HG03135 (cell line): ENCODE results near the gene UGT1A3.
"Not testable (repeated sequence)": the region's sequence is repeated elsewhere in the genome, so short reads cannot be mapped to it uniquely, and the experiment has no call there.

ENCODE experiments used
- ATAC-seq: cut with Tn5 transposase; IDR thresholded peaks from one replicate; pipeline ENCODE4 v1.9.1; 2021; ENCODE audit warnings: mild to moderate bottlenecking, moderate library complexity; ENCODE audit not compliant: unreplicated experiment

The UGT1A3 gene

DNA sequence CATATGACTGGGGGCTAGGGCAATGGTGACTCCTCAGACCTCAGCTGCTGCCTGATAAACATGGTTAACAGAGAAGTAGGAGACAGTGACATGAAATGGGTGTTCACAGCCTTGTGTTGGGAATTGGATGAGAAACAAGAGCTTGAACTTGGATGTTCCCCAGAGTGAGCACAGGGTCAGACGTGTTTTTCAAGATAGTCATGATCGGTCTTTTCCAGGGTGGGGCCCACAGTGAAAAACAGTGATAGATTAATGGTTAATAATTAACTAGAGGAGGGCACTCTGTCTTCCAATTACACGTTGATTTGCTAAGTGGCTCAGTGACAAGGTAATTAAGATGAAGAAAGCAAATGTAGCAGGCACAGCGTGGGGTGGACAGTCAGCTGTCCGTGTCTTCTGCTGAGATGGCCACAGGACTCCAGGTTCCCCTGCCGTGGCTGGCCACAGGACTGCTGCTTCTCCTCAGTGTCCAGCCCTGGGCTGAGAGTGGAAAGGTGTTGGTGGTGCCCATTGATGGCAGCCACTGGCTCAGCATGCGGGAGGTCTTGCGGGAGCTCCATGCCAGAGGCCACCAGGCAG lies at the start of gene UGT1A3:
Gene UGT1A3, plus strand, starts transcription at position 320 of the 579 bp plus-strand sequence. Its CDS starts 85 bp downstream, at position 405.
- ATAC-seq = no peak

DNA sequence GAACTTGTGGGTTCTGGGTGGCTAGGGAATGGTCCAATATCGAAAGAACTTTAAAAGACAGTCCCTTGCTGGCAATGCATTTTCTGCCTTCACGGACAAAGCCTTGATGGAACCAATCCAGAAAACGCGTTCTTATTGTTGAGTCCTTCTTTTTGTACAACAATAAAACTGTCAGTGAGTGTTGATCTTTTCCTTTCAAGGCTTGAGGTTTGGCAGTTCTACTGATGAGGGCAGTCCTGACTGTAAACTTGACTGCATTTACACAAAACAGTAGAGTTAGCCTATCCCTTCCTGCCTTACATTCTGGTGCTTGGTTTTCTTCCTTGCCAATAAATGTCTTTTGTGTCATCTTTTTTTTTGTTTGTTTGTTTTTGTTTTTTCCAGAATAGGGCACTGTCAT lies 49.6 kb upstream of the UGT1A3 start:
- no peak for ATAC-seq

DNA sequence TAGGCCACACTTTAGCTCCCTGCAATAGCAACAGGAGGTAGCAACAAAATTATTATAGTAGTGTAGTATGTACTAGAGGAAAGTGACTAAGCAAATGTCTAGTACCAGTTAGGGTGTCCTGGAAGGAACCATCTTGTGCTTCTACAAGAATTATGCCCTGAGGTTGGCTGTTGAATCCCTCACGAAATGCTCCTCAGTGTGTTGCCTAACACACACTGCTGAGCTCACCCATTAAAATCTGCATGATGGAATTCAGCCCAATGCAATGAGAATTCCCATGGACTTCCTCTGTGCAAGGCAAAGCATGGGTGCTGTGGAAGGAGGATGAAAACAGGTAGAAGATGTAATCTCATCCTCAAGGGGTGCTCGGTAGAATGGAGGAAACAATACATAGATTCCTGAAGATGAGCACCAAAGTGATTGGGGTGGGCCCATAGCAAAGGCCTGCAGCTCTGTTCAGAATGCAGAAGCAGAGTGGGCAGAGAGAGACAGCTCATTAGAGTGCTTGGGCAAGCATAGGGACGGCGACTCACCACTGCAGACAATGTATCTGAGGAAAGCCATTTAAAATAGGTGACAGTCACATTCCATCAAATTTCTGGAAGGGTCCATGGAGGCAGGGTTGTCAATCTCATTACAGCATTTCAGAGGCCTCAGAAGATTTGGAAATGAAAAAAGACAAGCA lies 48.3 kb upstream of the UGT1A3 start:
- ATAC-seq = no peak

DNA sequence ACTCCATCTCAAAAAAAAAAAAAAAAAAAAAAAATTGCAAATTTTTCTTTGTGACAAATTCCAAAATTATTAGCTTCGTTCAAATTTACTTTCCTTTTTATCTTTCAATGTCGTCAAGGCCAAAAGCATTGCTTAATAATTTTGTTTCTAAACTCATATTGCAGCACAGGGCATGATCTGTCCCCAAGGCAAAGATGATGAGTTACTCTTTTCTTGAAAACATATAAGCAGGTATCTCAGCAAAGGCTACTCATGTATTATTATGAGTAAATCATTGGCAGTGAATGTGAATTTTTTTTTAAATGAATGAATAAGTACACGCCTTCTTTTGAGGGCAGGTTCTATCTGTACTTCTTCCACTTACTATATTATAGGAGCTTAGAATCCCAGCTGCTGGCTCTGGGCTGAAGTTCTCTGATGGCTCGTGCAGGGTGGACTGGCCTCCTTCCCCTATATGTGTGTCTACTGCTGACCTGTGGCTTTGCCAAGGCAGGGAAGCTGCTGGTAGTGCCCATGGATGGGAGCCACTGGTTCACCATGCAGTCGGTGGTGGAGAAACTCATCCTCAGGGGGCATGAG lies 47.2 kb upstream of the UGT1A3 start, which contains the start of gene UGT1A7:
Gene UGT1A7, plus strand, starts transcription at position 381 of the 579 bp plus-strand sequence. Its CDS starts 37 bp downstream, at position 418.
- no peak for ATAC-seq

DNA sequence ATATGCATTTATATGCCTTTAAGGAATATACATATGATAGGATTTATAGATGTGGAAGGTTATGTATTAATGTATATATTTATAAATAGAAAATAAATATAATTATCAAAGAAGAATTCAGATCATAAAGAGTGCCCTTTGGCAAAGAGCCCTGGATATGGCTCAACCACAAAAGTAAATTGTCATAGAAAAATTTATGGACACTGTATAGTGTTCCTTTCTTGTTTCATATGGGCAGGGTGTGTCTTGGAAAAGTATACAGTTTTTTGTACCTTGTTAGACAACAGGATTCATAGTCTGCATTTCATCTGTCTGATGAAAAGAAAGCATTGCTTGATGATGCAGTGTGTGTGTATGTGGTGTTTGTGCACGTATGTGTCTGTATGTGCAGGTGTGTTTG lies 44.2 kb upstream of the UGT1A3 start:
- ATAC-seq = no peak

DNA sequence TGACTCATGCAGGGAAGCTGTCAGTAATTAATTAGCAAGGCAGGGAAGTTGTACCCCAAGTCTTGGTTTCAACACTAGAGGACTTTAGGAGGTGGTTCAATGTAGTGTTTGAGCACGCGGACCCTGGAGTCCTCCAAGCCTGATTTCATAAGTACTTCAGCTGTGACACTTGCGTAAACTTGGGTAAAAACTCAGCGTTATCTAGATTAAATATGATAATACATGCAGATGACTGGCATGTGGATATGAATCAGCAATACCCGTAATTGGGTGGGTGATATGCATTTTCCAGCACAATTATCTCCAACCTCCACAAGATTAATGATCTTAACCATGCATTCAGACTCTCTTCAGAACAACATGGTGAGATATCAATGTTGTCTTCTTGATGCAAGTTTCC lies 41.9 kb upstream of the UGT1A3 start:
- ATAC-seq = no peak

GRCh38 chr2:233688341-233688740 lies 40.5 kb upstream of the UGT1A3 start:
- ATAC-seq = no peak

GRCh38 chr2:233689031-233689430 lies 39.8 kb upstream of the UGT1A3 start:
- no peak for ATAC-seq

- ATAC-seq = no peak
These were observed 39.3 kb upstream of the UGT1A3 start for GRCh38 chr2:233689501-233689900.

DNA sequence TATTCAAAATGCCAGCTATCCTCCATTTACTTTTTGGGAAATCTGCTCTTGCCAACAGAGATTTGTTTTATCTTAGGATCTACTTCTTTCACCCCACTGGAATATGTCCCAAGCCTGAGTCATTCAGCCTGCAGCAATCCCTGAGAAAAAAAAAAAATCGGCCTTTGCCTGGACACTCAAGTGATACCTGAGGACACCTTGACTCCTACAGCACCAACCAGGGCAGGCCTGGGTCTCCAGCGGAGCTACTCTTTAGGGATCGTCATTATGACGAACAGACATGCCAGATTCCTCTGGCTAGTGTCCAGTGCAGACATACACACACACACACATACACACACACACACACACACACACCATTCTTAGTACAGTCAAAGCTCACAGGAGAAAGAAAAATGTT lies 38.4 kb upstream of the UGT1A3 start:
- no peak for ATAC-seq

DNA sequence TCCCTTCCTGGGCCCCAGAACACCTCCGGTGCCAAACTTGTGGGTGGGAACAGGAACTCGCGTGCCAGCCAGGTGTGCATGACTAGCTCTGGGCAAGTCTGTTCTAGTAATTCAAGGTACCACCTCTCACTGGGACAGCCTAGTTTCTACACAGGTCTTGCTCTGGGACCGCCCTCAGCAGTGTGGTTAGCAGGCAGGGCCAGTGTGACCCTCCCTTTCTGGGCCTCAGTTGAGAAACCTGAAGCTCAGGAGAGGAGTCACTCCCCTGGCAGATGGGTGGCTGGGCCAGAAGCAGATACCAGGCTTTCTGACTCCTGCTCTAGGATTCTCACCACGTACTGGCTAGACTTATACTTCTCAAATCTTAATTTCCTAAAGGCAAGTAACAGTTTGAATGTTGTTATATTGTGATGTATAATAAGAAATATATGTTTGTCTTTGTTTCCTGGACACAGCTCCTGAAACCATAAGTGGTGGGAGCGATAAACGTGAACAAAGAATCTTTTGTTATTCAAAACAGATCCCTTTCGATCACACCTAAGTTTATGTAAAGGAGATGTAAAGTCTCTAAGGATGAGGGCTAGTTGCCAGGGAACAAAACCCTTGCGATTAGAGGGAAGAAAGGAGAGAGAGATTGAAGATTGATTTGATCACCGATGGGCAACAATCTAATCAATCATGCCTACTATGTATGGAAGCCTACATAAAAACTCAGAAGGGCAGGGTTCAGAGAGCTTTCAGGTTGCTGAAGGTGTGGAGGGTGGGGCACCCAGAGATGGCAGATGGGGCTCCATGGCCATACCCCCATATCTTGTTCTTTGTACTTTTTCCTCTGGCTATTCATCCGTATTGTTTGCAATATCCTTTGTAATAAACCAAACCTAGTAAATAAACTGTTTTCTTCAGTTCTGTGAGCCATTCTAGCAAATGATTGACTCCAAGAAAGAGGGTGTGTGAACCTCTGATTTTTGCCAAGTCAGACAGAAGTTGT lies 37.1 kb upstream of the UGT1A3 start:
- ATAC-seq = no peak

DNA sequence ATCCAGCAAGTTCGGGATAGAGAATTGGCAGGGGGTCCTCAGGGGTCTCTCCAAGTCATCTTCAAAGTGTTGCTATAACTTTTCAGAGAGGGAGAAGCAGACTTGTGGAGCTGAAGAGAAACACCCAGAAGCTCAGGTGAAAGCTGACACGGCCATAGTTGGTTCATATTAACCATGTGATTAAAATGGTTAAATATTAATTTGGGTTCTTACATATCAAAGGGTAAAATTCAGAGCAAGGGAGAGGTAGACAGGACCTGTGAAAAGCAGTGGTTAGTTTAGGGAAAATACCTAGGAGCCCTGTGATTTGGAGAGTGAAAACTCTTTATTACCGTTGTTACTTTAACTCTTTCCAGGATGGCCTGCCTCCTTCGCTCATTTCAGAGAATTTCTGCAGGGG lies 36.2 kb upstream of the UGT1A3 start, which contains the start of gene UGT1A6:
Gene UGT1A6, plus strand, starts transcription at position 243 of the 400 bp plus-strand sequence. Its CDS starts 115 bp downstream, at position 358.
- no peak for ATAC-seq

DNA sequence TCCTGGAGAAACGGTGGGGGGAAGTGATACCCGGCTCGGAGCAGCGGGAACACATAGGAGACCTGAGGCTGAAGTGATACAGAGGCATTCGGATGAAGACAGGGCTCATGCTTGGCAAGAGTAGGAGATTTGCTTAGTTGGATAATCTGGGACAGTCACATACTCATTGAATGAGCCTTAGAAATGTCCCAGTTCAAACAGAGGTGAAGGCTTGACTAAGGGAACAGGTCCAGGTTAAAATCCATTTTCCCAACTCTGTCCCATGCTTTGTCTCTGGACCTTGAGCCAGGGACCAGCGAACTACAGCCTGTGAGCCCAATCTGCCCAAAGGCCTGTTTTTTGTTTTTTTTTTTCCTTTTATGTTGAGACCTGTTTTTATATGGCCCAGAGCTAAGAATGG lies 34.9 kb upstream of the UGT1A3 start:
- no peak for ATAC-seq

DNA sequence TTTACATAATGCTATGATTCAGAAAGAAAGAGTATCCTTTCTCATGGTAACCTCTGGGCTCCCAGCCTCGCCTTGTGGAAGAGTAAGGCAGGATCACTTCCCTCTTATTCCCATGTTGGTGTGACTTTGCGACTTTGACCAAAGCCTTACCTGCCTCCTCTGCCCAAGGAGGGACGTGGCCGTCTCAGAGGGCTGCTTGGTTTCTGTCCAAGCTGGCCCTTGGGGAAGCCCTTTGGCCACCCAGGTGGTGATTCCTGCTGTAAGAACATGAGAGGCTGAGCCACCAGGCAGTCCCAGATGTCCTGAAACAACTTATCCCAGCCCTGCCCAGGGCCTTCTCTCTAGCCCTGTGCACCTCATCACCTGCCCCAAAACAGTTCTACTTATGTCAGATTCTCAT lies 30.1 kb upstream of the UGT1A3 start:
- no peak for ATAC-seq

- no peak for ATAC-seq
These were observed 29.3 kb upstream of the UGT1A3 start for GRCh38 chr2:233699424-233700027.

DNA sequence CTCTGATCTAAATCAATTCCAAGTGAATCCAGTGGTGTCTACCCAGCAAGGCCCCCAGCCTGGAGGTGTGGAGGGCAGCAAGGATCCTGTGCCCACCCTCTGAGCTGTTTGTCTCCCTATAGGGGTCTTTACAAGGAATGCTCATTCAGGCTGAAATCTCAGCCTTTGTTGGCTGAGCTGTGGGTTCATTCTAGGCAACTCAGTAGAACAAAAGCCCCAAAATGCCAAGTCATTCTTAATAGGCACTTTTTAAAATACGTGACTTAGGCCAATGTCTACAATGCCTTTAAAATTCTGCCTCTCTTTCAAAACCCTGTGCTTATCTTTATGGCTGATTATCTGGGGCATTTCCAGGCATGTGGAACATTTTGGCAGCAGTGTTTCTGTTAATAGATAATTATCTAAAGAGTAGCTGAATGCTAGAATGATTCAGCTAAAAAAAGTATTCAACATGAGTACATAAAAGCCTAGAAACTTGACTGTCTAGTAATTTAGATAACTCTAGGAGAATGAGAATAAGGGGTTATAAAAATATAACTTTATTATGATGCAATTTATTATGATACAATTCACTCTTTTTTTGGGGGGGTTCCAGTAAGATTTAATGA lies 28.7 kb upstream of the UGT1A3 start:
- ATAC-seq = no peak

DNA sequence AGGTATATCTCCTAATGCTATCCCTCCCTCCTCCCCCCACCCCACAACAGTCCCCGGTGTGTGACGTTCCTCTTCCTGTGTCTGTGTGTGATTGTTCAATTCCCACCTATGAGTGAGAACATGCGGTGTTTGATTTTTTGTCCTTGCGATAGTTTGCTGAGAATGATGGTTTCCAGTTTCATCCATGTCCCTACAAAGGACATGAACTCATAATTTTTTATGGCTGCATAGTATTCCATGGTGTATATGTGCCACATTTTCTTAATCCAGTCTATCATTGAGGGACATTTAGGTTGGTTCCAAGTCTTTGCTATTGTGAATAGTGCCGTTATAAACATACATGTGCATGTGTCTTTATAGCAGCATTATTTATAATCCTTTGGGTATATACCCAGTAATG lies 28.0 kb upstream of the UGT1A3 start:
- not testable (repeated sequence) for ATAC-seq

DNA sequence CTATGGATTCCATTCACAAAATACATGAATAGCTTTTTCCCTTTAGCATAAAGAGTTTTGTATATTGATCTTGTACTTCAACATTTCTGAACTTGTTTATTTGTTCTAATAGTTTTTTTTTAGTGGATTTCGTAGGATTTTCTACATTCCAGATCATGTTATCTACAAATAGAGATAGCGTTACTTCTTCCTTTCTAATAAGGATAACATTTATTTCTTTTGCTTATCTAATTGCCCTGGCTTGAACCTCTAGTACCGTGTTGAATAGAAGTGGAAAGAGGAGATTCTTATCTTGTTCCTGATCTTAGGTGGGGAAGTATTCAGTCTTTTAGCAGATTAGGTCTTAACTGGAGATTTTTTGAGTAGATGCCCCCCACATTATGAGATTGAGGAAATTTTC lies 26.6 kb upstream of the UGT1A3 start:
- no peak for ATAC-seq

- ATAC-seq = no peak
These were observed 22.8 kb upstream of the UGT1A3 start for GRCh38 chr2:233705911-233706506.

- ATAC-seq = no peak
These were observed 22.1 kb upstream of the UGT1A3 start for GRCh38 chr2:233706720-233707119.
